Measurements from ENCODE around the gene SREBF1.
"Not testable (repeated sequence)": the region's sequence is repeated elsewhere in the genome, so short reads cannot be mapped to it uniquely, and the experiment has no call there.

Gene SREBF1

GRCh38 chr17:17810895-17811248 is 25.9 kb downstream of the SREBF1 start:
- H3K27ac Mint-ChIP-seq: no peak overlapping the region
- H3K9me3 Mint-ChIP-seq: no peaks in the 10 kb centered on the region
- H3K36me3 Mint-ChIP-seq (ENCODE audit: low read depth): peaks cover 30% of the 10 kb centered on the region
- H3K4me1 Mint-ChIP-seq (ENCODE audit: low read depth): peaks cover 5% of the 10 kb centered on the region
- no peak overlapping the region for H3K4me3 Mint-ChIP-seq
- no peak for DNase-seq (ENCODE audit: low spot score)
- H3K27me3 Mint-ChIP-seq (ENCODE audit: low read depth): no peaks in the 10 kb centered on the region

GRCh38 chr17:17810084-17810894 is 26.5 kb downstream of the SREBF1 start:
- no peaks in the 10 kb centered on the region for H3K9me3 Mint-ChIP-seq
- H3K4me3 Mint-ChIP-seq: no peak overlapping the region
- H3K4me1 Mint-ChIP-seq (ENCODE audit: low read depth): peaks cover 5% of the 10 kb centered on the region
- no peaks in the 10 kb centered on the region for H3K27me3 Mint-ChIP-seq (ENCODE audit: low read depth)
- no peak for DNase-seq (ENCODE audit: low spot score)
- H3K36me3 Mint-ChIP-seq (ENCODE audit: low read depth): peaks cover 28% of the 10 kb centered on the region
- no peak overlapping the region for H3K27ac Mint-ChIP-seq

- H3K36me3 Mint-ChIP-seq (ENCODE audit: low read depth): peaks cover 27% of the 10 kb centered on the region
- H3K4me1 Mint-ChIP-seq (ENCODE audit: low read depth): peaks cover 5% of the 10 kb centered on the region
- DNase-seq (ENCODE audit: low spot score): no peak
- H3K4me3 Mint-ChIP-seq: no peak overlapping the region
- no peak overlapping the region for H3K27ac Mint-ChIP-seq
- no peaks in the 10 kb centered on the region for H3K27me3 Mint-ChIP-seq (ENCODE audit: low read depth)
- H3K9me3 Mint-ChIP-seq: no peaks in the 10 kb centered on the region
Observed at GRCh38 chr17:17809531-17810083, 27.2 kb downstream of the SREBF1 start.

DNA sequence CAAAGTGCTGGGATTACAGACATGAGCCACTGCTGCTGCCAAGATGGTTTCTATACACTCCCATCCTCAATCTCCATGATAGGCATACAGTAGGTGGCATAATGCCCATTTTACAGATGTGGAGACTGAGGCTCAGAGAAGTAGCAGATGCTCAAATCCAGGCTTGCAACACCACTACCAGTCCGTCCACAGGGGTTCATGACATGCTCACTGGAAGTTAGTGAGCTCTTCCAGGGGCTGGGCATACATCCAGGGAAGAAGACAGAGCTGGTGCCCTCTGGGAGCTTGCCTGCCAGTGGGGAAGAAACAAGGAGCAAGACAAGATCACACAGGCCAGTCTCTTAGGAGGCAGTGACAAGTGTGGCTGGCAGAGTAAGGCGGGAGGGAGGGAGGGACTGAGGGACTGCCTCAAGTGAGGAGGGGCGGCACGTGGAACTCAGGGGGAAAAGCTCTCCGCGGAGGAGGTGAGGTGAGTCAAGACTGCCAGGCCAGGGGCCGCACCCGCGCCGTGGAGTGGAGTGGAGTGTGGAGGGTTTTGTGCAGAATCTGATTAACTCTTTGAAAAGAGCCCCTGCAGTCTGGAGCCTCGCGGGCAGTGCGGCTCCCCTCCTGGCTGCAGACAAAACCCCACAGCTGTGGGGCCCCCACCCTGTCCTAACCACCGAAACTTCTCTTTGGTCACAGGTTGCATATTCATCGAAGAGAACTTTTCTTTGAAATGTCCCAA is 27.9 kb downstream of the SREBF1 start:
- H3K27me3 Mint-ChIP-seq (ENCODE audit: low read depth): no peaks in the 10 kb centered on the region
- DNase-seq (ENCODE audit: low spot score): no peak
- H3K4me1 Mint-ChIP-seq (ENCODE audit: low read depth): peaks cover 5% of the 10 kb centered on the region
- peak overlapping the region; percentile 61 for H3K27ac Mint-ChIP-seq
- peaks cover 32% of the 10 kb centered on the region for H3K36me3 Mint-ChIP-seq (ENCODE audit: low read depth)
- H3K4me3 Mint-ChIP-seq: peak overlapping the region; percentile 41
- no peaks in the 10 kb centered on the region for H3K9me3 Mint-ChIP-seq

DNA sequence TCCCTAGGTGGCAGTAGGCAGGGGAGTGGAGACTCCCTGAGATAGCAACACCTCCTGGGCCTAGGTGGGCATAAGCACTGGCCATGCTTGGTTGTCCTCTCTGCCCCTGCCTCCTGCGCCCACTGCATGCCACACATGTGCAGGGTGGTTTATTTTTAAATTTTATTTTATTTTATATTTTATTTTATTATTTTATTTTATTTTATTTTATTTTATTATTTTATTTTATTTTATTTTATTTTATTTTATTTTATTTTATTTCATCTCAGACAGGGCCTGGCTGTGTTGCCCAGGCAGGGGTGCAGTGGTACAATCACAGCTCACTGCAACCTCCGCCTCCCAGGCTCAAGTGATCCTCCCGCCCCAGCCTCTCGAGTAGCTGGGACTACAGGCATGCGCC is 28.6 kb downstream of the SREBF1 start:
- H3K4me1 Mint-ChIP-seq (ENCODE audit: low read depth); H3K27ac Mint-ChIP-seq; H3K4me3 Mint-ChIP-seq; H3K27me3 Mint-ChIP-seq (ENCODE audit: low read depth); DNase-seq (ENCODE audit: low spot score); H3K9me3 Mint-ChIP-seq: not testable (repeated sequence)
- peaks cover 32% of the 10 kb centered on the region for H3K36me3 Mint-ChIP-seq (ENCODE audit: low read depth)

DNA sequence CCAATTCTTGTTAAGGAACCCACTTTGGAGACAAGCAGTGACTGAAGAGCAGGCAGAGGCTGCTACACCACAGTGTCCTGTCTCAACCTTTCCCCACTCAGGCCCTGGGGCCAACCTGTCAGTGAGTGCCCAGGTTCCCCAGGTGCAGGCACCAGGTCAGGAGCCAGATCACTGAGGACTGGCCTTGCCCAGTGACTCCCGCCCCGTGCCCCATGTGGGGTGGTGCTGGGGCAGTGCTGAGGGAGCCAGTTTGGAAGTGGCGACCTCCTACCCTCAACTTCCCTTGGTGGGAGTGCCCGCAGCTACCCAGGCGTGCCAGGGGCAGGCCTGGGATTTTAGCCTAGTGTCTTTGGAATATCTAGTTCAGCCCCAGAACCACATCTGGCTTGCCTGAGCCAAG is 29.3 kb downstream of the SREBF1 start:
- Mint-ChIP-seq H3K9me3 (no peaks in the 10 kb centered on the region), H3K27ac (no peak overlapping the region), H3K27me3 (ENCODE audit: low read depth) (no peaks in the 10 kb centered on the region), H3K4me1 (ENCODE audit: low read depth) (peaks cover 5% of the 10 kb centered on the region), H3K4me3 (no peak overlapping the region), H3K36me3 (ENCODE audit: low read depth) (peaks cover 28% of the 10 kb centered on the region)
- no peak for DNase-seq (ENCODE audit: low spot score)

DNA sequence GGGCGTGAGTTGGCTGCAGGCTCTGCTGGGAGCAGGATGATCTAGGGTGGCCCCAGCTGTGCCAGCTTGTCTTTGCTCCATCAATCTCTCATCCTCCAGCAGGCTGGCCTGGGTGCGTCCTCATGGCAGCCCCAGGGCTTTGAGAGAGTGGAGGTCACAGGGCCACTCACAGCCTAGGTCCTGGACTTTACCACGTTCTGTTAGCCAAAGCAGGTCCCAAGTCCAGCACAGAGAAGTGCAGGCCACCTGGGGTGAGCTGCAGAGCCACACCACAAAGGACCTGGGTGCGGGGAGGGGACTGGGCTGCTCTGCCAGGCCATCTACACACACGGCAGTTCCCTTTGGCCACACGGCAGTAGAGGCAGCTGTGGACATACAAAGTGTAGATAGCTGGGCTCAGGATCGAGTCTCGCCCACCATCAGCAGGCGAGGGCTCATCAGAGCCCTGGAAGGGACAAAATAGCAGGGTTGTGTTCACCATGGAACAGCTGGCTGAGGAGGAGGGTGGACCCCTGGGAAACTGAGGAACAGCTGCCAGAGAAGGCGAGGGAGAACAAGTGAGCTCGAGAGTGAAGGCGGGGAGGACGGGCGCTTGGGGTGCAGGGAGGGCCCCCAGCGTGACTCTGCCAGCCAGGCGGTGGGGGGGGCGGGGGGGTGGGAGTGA is 30.0 kb downstream of the SREBF1 start:
- H3K36me3 Mint-ChIP-seq (ENCODE audit: low read depth): peaks cover 22% of the 10 kb centered on the region
- peaks cover 5% of the 10 kb centered on the region for H3K4me1 Mint-ChIP-seq (ENCODE audit: low read depth)
- no peak overlapping the region for H3K4me3 Mint-ChIP-seq
- peak overlapping the region; percentile 70 for H3K27ac Mint-ChIP-seq
- DNase-seq (ENCODE audit: low spot score): no peak
- no peaks in the 10 kb centered on the region for H3K27me3 Mint-ChIP-seq (ENCODE audit: low read depth)
- no peaks in the 10 kb centered on the region for H3K9me3 Mint-ChIP-seq

- DNase-seq (ENCODE audit: low spot score): no peak
- Mint-ChIP-seq H3K4me1 (ENCODE audit: low read depth) (peaks cover 5% of the 10 kb centered on the region), H3K9me3 (no peaks in the 10 kb centered on the region), H3K27me3 (ENCODE audit: low read depth) (no peaks in the 10 kb centered on the region), H3K27ac (no peak overlapping the region), H3K36me3 (ENCODE audit: low read depth) (peaks cover 15% of the 10 kb centered on the region), H3K4me3 (no peak overlapping the region)
Observed at GRCh38 chr17:17806035-17806434, 30.8 kb downstream of the SREBF1 start.

DNA sequence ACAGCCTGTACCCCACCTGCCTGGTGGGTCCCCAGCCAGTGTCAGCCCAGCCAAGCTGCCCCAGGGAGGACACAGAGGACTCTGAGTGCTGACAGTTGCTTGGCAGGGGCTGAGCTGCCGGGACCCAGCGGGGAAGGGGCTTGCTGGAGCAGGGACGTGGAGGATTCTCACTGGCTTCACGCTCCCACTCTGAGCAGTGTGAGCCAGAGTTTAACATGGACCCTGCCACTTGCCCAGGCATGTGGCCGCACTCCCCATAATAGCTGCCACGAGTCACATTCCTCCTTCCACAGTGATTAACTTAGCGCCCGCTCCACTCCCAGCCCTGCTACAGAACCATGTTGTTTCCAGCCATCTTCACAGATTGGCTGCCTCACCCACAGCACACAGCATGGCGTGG is 31.2 kb downstream of the SREBF1 start:
- no peaks in the 10 kb centered on the region for H3K27me3 Mint-ChIP-seq (ENCODE audit: low read depth)
- peaks cover 14% of the 10 kb centered on the region for H3K36me3 Mint-ChIP-seq (ENCODE audit: low read depth)
- no peak overlapping the region for H3K4me3 Mint-ChIP-seq
- peaks cover 5% of the 10 kb centered on the region for H3K4me1 Mint-ChIP-seq (ENCODE audit: low read depth)
- no peak for DNase-seq (ENCODE audit: low spot score)
- no peak overlapping the region for H3K27ac Mint-ChIP-seq
- no peaks in the 10 kb centered on the region for H3K9me3 Mint-ChIP-seq

DNA sequence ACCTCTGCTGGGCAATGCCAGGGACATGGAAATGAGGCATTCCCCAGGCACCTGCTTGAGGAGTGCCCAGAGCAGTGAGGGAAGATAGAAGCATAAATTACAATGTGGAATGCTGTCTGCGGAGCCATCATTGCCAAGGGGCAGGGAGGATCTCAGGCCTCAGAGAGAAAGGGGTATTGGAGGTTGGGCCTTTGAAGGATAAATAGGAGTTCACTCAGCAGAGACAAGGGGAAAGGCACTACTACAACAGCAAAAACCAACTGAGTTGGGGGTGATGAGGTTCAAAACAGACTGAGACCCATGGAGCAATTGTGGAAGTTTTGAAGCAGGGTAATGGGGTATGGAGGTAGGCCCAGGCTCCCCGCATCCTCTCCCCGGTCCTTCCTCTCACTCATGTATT is 32.8 kb downstream of the SREBF1 start:
- H3K27me3 Mint-ChIP-seq (ENCODE audit: low read depth): no peaks in the 10 kb centered on the region
- no peak overlapping the region for H3K4me3 Mint-ChIP-seq
- no peak overlapping the region for H3K27ac Mint-ChIP-seq

DNA sequence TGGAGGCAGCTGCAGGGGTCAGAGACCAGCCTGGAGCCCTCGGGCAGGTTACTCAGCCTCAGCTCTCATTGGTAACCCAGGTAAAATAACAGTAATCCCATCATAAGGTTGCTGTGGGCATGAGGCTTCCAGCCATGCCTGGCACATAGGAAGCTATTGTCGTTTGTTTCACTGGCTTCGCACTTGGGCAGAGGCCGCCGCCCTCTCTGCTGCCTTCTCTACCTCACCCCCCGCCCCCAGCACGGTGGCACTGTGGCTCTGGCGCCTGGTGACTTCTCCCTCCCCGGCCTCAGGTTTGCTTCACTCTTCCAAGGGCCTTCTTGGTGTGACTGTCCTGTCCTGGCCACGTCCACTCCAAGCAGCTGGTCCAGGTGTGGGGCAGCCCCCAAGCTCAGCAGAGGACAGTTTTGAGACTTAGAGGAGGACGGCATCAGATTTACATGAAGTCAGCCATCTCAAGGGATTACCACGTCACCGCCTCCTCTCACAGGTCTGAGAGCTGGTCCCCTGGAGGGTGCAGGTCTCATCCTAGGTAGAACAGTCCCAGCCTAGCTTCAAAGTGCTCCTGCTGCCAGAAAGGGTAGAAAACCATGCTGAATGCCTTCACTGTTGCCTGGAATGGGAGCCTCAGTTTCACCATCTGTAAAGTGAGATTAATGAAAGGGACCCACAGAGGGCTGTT is 34.8 kb downstream of the SREBF1 start:
- Mint-ChIP-seq H3K4me3 (no peak overlapping the region), H3K4me1 (ENCODE audit: low read depth) (no peaks in the 10 kb centered on the region), H3K27ac (no peak overlapping the region), H3K36me3 (ENCODE audit: low read depth) (peaks cover 11% of the 10 kb centered on the region), H3K9me3 (no peaks in the 10 kb centered on the region), H3K27me3 (ENCODE audit: low read depth) (no peaks in the 10 kb centered on the region)
- no peak for DNase-seq (ENCODE audit: low spot score)

More for the DNA sequence above, 32.8 kb downstream of the SREBF1 start:
- peaks cover 13% of the 10 kb centered on the region for H3K36me3 Mint-ChIP-seq (ENCODE audit: low read depth)
- H3K4me1 Mint-ChIP-seq (ENCODE audit: low read depth): peaks cover 5% of the 10 kb centered on the region
- H3K9me3 Mint-ChIP-seq: no peaks in the 10 kb centered on the region
- no peak for DNase-seq (ENCODE audit: low spot score)

DNA sequence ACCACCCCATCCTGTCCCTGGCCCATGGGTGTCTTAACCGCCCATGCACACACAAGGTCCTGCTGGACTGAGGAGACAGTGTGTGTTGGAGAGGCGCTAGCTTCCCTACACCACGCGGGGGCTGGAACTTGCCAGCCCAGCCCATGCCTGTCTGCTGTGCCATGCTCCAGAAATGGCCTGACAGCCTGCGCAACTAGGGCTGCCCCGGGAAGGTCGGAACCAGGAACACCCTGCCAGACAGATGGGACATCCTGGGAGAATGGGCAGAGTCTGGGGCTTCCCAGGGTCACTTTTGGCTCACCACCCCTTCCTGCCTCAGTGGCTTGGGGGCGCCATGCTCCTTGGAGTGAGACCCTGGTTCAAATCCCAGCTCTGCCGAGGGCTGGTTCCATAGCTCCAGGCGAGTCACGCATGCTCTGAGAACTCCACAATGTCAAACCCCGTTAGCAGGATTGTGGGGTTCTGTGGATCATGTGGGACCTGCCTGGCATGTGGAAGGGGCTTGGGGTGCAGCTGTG is 36.2 kb downstream of the SREBF1 start:
- DNase-seq (ENCODE audit: low spot score): no peak
- no peaks in the 10 kb centered on the region for H3K27me3 Mint-ChIP-seq (ENCODE audit: low read depth)
- H3K4me1 Mint-ChIP-seq (ENCODE audit: low read depth): no peaks in the 10 kb centered on the region
- H3K4me3 Mint-ChIP-seq: no peak overlapping the region
- H3K36me3 Mint-ChIP-seq (ENCODE audit: low read depth): peaks cover 9% of the 10 kb centered on the region
- H3K27ac Mint-ChIP-seq: no peak overlapping the region
- no peaks in the 10 kb centered on the region for H3K9me3 Mint-ChIP-seq

- Mint-ChIP-seq H3K27me3 (ENCODE audit: low read depth) (no peaks in the 10 kb centered on the region), H3K4me3 (no peak overlapping the region), H3K4me1 (ENCODE audit: low read depth) (peaks cover 4% of the 10 kb centered on the region), H3K36me3 (ENCODE audit: low read depth) (peaks cover 4% of the 10 kb centered on the region), H3K9me3 (no peaks in the 10 kb centered on the region), H3K27ac (no peak overlapping the region)
- DNase-seq (ENCODE audit: low spot score): no peak
Observed at GRCh38 chr17:17798573-17799255, 38.1 kb downstream of the SREBF1 start.
